Measurements from ENCODE around the gene GET4.
"Not testable (repeated sequence)": the region's sequence is repeated elsewhere in the genome, so short reads cannot be mapped to it uniquely, and the experiment has no call there.

The GET4 gene

DNA sequence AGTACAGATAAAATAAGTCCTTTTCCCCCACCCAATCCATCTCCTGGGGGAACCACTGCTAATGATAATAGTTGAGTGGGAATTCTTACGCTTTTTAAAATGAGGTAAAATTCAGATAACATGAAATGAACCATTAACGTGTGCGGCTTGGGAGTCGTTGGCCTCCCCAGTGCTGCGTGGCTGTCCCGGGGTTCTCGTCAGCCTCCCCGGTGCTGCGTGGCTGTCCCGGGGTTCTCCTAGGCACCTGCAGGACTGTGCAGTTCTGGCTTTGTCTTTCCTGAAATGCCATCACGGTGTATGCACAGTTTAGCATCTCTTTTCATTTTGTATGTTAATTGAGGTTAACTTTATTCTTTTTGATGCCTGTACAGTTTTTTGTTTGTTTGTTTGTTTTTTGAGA is 30.6 kb upstream of the GET4 start:
- DNase-seq (ENCODE audit: low read depth in 2 of 2), result no peak

DNA sequence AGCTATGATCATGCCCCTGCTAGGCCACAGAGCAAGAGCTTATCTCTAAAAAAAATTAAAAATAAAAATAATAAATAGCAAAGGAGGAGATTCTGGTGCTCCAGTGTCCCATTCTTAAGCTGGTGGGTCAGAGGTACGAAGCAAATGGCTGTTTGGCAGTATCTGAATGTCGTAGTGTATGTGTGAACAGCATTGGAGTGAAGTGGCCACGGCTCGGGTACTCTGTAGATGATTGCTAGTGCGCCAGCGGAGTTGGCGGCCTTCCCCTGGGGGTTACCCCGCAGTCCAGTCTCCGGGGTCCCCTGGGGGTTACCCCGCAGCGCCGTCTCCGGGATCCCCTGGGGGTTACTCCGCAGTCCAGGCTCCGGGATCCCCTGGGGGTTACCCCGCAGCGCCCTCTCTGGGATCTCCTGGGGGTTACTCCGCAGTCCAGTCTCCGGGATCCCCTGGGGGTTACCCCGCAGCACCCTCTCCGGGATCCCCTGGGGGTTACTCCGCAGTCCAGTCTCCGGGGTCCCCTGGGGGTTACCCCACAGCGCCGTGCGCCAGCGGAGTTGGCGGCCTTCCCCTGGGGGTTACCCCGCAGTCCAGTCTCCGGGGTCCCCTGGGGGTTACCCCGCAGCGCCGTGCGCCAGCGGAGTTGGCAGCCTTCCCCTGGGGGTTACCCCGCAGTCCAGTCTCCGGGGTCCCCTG is 29.2 kb upstream of the GET4 start:
- DNase-seq (ENCODE audit: low read depth in 2 of 2), result not testable (repeated sequence)

GRCh38 chr7:847728-848127 is 28.6 kb upstream of the GET4 start:
- DNase-seq (ENCODE audit: low read depth in 2 of 2), result not testable (repeated sequence)

- DNase-seq (ENCODE audit: low read depth in 2 of 2), result no peak
Measured at GRCh38 chr7:849145-849544, 27.2 kb upstream of the GET4 start.

- DNase-seq (ENCODE audit: low read depth in 2 of 2), result no peak
Measured at GRCh38 chr7:849781-850180, 26.6 kb upstream of the GET4 start.

- no peak for DNase-seq (ENCODE audit: low read depth in 2 of 2)
Measured at GRCh38 chr7:851204-851603, 25.1 kb upstream of the GET4 start.

DNA sequence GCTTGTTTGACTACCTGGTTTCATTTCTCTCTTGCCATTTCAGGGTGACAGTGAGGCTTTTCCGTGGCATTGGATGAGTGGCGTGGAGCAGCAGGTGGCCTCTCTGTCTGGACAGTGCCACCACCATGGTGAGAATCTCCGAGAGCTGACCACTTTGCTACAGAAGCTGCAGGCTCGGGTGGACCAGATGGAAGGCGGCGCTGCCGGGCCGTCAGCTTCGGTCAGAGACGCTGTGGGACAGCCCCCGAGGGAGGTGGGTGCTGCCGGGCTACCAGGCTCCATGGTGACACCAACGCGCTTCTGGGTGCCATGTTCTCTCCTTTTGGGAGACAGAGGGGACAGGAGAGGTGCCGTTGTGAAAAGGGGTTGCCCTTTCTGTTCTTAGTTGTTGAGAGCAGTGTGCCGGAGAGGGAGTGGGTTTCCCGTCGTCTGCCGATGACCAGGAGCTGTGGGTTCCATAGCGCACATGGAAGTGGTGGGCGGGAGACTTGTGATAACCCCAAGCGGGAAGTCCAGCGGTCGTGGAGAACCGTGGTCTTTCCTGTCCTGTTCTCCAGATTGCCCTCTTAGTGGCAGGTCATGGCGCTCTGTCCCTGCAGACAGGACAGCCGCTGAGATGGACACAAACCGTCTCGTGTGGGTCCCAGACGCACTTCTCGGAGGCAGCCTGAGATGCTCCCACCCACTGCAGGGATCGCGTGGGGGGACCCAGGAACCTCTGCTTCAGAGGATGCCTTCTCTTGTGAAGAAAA is 22.8 kb upstream of the GET4 start:
- DNase-seq (ENCODE audit: low read depth in 2 of 2), result no peak

DNA sequence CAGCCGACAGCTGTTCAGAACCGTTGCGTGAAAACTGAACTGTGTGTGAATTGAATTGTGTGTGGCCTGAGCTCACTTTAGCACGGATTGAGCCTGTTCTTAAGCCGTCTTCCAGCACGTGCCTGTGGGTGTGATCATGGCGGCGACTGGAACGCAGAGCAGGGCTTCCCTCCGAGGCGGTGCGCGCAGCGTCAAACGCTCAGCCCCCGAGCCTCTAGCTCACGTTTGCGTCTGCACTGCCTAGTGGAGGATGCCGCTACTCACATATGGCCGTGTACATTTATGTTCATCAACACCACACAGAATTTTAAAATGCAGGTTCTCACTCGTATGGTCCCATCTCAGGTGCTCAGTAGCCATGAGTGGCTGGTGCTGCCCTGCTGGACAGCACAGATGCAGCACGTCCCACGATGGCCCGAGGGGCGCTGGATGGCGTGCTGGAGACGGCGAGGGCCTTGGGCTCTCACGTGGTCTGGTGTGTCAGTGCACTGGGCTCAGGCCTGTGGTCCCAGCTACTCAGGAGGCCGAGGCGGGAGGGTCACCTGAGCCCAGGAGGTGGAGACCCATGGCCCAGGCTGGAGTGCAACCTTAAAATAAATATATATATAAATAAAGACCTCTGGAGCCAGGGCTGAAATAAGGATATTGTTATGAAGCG is 22.1 kb upstream of the GET4 start:
- DNase-seq (ENCODE audit: low read depth in 2 of 2), result no peak

DNA sequence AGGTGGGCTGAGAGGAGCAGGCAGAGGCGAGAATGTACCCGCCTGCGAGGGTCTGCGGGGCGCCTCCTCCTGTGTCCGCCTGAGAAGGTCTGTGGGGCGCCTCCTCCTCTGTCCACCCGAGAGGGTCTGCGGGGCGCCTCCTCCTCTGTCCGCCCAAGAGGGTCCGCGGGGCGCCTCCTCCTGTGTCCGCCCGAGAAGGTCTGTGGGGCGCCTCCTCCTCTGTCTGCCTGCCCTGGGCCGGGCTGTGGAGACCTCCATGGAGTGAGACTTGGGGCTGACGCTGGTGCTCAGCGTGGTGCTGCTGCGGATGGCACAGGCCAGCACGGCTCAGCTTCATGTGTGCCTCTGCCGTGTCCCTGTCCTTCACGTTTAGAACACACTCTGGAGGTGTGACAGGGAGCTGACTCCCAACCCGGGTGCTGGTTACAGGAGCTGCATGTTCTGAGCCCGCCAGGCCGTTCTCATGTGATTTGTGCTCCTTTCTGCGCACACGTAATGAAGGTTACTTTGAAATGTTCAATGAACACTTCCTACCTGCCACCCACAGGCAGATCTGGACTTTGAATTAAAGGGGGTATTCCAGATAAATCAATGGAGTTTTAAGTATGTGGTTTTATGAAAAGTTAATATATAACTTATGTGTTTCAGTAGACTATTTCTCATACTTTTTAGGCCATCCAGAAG is 20.5 kb upstream of the GET4 start:
- DNase-seq (ENCODE audit: low read depth in 2 of 2), result no peak

DNA sequence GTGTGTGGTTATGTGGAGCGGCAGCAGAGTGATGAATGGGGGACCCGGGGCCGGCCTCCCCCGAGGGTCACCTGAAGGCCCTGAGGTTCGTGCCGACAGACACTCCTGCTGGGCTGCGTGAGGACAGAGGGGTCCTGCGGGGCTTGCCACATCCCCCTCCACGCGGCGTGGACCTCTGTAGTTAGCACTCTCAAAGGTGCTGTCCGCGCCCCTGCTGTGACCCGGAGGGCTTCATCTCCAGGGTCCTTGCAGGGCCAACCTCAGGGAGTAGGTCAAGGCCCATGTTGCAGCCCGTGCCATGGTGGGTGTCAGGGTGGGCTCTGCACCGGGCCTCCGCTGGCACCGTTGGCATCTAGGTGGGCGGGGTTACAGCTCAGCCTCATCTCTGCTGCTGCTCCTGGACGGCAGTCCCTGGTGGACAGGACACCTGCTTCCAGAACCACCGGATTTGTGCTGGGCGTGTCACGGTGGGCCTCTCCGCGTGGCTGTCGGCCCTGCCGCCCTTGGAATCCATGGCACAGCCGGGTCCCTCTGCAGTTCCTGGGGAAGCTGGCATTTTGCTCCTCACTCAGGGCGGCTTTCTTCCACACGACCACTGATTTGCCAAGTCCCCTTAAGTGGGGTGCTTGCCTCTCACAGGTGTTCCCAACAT is 19.8 kb upstream of the GET4 start:
- DNase-seq (ENCODE audit: low read depth in 2 of 2), result no peak

DNA sequence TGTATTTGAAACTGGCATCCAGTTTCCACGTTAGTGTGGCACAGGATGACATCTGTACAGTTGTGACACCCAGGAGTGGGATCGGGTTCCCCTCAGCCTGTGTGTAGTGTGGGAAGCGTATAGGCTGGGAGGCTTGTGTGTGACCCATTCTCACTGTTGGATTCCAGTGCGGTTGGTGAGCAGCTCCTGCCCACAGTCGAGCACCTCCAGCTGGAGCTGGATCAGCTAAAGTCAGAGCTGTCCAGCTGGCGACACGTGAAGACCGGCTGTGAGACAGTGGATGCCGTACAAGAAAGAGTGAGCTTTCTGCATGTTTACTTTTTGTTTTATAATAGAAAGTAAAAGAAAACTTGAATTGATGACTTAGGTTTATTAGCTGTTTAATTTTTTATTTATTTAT is 18.7 kb upstream of the GET4 start:
- no peak for DNase-seq (ENCODE audit: low read depth in 2 of 2)

DNA sequence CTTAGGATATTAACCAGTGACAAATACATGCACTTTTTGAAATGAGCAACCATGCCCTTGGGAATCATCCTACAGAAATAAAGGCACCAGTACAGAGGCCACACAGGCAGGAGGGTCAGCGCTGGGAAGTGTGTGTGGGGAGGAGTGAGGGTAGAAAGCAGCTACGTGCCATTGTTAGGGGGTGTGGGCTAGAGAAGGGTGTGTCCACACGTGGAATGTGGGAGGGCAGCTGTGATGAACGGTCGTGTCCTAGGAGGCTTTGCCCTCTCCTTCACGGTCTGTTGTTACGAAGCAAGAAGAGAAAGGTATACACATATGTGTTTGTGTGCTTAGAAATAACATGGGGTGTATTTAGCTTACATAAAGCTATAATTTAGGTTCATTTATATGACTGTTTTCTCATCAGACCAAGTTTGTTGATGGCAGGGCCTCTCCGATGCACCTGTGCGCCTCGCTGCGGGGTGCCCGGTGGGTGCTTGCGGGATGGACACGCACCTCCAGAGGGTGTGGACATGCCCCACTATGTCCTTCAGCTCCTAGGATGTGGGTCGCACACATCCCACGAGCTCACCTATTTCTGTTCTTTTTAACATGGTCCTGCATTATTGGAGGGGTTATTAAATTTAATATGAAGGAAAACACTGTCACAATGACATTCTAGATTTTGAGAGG is 16.9 kb upstream of the GET4 start:
- no peak for DNase-seq (ENCODE audit: low read depth in 2 of 2)

DNA sequence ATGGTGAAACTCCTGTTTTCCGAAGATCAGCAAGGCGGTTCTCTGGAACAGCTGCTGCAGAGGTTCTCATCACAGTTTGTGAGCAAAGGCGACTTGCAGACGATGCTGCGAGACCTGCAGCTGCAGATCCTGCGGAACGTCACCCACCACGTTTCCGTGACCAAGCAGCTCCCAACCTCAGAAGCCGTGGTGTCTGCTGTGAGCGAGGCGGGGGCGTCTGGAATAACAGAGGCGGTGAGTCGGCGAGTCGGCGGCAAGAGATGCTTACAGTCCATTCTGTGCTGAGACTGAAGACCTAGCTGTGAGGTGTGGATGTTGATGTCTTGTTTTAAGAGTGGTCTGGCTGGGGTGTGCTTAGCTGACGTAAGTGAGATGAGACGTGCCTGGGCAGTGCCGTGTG is 16.2 kb upstream of the GET4 start:
- DNase-seq (ENCODE audit: low read depth in 2 of 2), result no peak

- DNase-seq (ENCODE audit: low read depth in 2 of 2), result no peak
Measured at GRCh38 chr7:861222-861621, 15.1 kb upstream of the GET4 start.

DNA sequence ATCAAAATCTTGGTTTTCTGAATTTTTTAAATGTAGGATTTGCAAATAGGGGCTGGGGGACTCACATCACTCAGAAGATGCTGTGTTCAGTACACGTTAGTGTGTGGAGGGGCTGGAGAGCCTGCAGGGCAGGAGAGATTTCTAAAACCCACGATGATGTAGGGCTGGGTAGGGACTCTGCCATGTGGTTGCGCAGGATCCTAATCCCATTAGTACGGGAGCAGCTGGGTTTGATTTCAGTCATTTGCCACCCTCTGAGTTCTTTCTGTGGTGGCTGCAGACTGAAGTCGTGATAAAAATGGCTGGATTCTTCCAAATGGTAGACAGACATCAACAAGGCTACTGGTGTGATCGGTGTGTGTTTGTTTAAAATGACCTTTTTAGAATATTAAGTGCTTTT is 14.2 kb upstream of the GET4 start:
- no peak for DNase-seq (ENCODE audit: low read depth in 2 of 2)

- DNase-seq (ENCODE audit: low read depth in 2 of 2), result no peak
Measured at GRCh38 chr7:863106-863505, 13.2 kb upstream of the GET4 start.

GRCh38 chr7:865921-866320 is 10.4 kb upstream of the GET4 start:
- no peak for DNase-seq (ENCODE audit: low read depth in 2 of 2)

DNA sequence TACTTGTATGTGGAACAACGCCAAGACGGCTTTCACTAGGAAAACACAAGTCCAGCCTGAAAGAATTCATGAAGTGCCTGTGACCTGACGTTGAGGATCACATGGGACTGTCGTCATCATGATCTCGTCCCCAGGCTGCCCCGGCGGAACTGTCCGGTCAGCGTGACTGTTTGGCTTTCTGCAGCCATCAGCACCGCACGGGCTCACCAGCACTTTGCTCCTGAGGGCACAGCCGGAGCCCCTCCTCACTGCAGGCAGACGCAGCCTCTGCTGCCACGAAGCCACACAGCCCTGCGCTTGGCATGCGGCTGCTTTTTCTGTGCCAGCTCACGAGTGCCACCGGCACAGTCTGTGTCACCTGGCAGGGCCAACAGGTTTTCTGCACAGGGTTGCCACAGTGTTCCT is 9.4 kb upstream of the GET4 start:
- DNase-seq (ENCODE audit: low read depth in 2 of 2), result no peak

GRCh38 chr7:867406-868188 is 8.8 kb upstream of the GET4 start:
- no peak for DNase-seq (ENCODE audit: low read depth in 2 of 2)

GRCh38 chr7:868189-868486 is 8.2 kb upstream of the GET4 start:
- no peak for DNase-seq (ENCODE audit: low read depth in 2 of 2)

DNA sequence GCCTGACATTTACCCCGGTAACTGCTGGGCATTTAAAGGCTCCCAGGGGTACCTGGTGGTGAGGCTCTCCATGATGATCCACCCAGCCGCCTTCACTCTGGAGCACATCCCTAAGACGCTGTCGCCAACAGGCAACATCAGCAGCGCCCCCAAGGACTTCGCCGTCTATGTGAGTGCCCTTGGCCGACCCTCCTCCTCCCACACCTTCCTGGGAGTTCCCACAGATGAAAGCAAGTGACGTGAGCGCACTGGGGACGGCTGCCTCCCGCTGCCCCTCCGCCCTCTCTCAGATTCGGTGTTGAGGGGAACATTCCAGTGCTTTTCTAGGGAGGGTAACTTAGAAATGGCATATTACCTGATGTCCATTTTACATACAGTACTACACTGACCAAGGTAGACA is 7.0 kb upstream of the GET4 start:
- DNase-seq (ENCODE audit: low read depth in 2 of 2), result no peak
